Ovary (tissue), 9 donors: ENCODE measurements around the gene EIF4H. TPM values are rescaled to one million over a fixed set of nuclear protein-coding genes. Genes with fewer than 3 reads are reported as not detected.
A peak's percentile ranks its signal among the peaks of the same experiment; 100 is the strongest.
"Not testable (repeated sequence)": the region's sequence is repeated elsewhere in the genome, so short reads cannot be mapped to it uniquely, and the experiment has no call there.

Source experiments
- DNase-seq, 5 donors: peaks; one replicate each; pipeline ENCODE4 v3.0.0-alpha.2; 2019 to 2020
- H3K27ac ChIP-seq, 2 donors: fragments of 200-600 bp; one replicate each; pipeline versions ENCODE4 v1.5.1 to v1.8.0; 2019 to 2022
- H3K27me3 ChIP-seq: fragments of 200-600 bp; one replicate; pipeline ENCODE4 v1.8.0; 2022
- H3K36me3 ChIP-seq: fragments of 200-600 bp; sonication (generic); one replicate; pipeline ENCODE4 v1.5.1; 2019
- H3K4me1 ChIP-seq: one replicate; pipeline ENCODE4 v1.8.1; 2013; ENCODE audit warnings: mild to moderate bottlenecking, moderate library complexity; ENCODE audit not compliant: insufficient read depth
- H3K4me3 ChIP-seq: fragments of 200-600 bp; sonication (generic); one replicate; pipeline ENCODE4 v1.5.1; 2017
- H3K9me3 ChIP-seq, 2 donors: fragments of 200-600 bp in 1 of 2; sonication (generic) in 1 of 2; one replicate each; pipeline versions ENCODE4 v1.5.1 to v1.8.1; 2013 to 2019; ENCODE audit warnings: mild to moderate bottlenecking in 1 of 2, moderate library complexity in 1 of 2
- EP300 ChIP-seq: sonication (generic); formaldehyde crosslinking; IDR thresholded peaks from one replicate; pipeline ENCODE4 v1.6.1; 2017; ENCODE audit warnings: antibody characterized with exemption
- POLR2A ChIP-seq: fragments of 450-650 bp; IDR thresholded peaks from one replicate; pipeline ENCODE4 v1.6.1; 2017; ENCODE audit warnings: antibody characterized with exemption, mild to moderate bottlenecking, moderate library complexity
- WGBS, 3 donors: extraction: QIAGEN DNeasy Blood & Tissue Kit in 1 of 3; methylation state at CpG; one replicate each; pipeline versions ENCODE4 v1.1.5 to v1.1.7; 2013 to 2017; 5-methylcytosine and 5-hydroxymethylcytosine counted together
- intact Hi-C, 4 donors: fragments of 100-400 bp; cut with DNase I; formaldehyde crosslinking; loops; one replicate each; pipeline versions ENCODE4 v1.11.0 to v1.15.1; 2022 to 2023
- polyA plus RNA-seq, 2 donors: library from polyadenylated mRNA; stranded (reverse); fragments of 200-250 nt in 1 of 2; fragments of 350-450 nt in 1 of 2; fragmentation: Illumina TruSeq in 1 of 2; extraction: RNeasy Lipid Tissue Mini Kit (QIAGEN cat#74804) in 1 of 2; gene quantifications; one replicate each; pipeline ENCODE4 v1.2.3, GENCODE V29; 2013 to 2014
- total RNA-seq, 7 donors: library from RNA; depleted of rRNA in 2 of 7; stranded (reverse); fragments of >200 nt in 2 of 7; fragmentation: NEBNext Ultra II Directional in 3 of 7; extraction: Animal tissue kit (Norgen Biotek cat#: 25700) in 3 of 7; gene quantifications; one replicate each; pipeline versions ENCODE4 v1.1.0 to v1.2.4, GENCODE V29; 2016 to 2023
- TF ChIP-seq, protein P1 (sequence below), 3 donors: fragments of 450-650 bp in 2 of 3; fragments of 200-600 bp in 1 of 3; IDR thresholded peaks; one replicate each; pipeline versions ENCODE4 v1.5.1 to v1.8.0; 2016 to 2022; ENCODE audit warnings: antibody characterized with exemption in 3 of 3, mild to moderate bottlenecking in 1 of 3
- donor health status: DM: no; HTN: no; CAD: no; lungs with moderate emphysema.
- donor health status: DM: no; HTN: no; CAD: no.
- donor health status: Bipolar disorder and iron deficiency.
- donor health status: DM: yes; HTN: yes; CAD: no.
- donor health status: DM: no; HTN: no; CAD: no.
- donor health status: DM: yes; HTN: yes; CAD: no.

EIF4H gene
- total and polyA plus RNA-seq, 9 donors = 151 to 301 (median 260) TPM

DNA sequence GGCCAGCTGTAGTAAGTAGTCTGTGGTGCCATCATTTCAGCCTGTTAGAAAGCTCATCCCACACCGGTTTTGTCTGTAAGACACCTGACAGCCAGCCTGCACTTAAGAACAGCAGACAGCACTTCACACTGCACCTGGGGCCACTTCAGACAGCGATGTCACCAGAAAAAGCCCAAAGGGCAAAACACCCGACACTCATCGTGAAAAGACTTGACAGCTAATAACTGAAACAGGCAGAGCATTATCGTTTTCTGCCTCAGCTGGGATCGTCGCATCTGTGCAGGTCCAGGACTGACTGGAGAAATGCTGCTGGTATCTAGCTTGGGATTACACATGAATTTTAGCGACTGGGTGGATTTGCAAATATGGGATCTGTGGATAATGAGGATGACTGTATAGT lies 18.9 kb downstream of the EIF4H start:
- H3K4me1 ChIP-seq = peaks cover 2% of the 10 kb centered on the region
- no peak overlapping the region for H3K27ac ChIP-seq
- H3K36me3 ChIP-seq = no peaks in the 10 kb centered on the region
- 80 to 89% (median 86%) methylated on average over 8 of the region's 8 CpGs for whole genome bisulfite sequencing, 3 donors
- peak in 1 of 5 donors; percentile 12 for DNase-seq
- H3K9me3 ChIP-seq = no peaks in the 10 kb centered on the region
- no peaks in the 10 kb centered on the region for H3K27me3 ChIP-seq
- no peak overlapping the region for H3K4me3 ChIP-seq
- TF ChIP-seq, protein P1, sequence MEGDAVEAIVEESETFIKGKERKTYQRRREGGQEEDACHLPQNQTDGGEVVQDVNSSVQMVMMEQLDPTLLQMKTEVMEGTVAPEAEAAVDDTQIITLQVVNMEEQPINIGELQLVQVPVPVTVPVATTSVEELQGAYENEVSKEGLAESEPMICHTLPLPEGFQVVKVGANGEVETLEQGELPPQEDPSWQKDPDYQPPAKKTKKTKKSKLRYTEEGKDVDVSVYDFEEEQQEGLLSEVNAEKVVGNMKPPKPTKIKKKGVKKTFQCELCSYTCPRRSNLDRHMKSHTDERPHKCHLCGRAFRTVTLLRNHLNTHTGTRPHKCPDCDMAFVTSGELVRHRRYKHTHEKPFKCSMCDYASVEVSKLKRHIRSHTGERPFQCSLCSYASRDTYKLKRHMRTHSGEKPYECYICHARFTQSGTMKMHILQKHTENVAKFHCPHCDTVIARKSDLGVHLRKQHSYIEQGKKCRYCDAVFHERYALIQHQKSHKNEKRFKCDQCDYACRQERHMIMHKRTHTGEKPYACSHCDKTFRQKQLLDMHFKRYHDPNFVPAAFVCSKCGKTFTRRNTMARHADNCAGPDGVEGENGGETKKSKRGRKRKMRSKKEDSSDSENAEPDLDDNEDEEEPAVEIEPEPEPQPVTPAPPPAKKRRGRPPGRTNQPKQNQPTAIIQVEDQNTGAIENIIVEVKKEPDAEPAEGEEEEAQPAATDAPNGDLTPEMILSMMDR (IDR thresholded peaks at IDR 0.05) = no peak
- TF ChIP-seq EP300 (no peak), POLR2A (no peak)
- intact Hi-C loops = no loop called here

DNA sequence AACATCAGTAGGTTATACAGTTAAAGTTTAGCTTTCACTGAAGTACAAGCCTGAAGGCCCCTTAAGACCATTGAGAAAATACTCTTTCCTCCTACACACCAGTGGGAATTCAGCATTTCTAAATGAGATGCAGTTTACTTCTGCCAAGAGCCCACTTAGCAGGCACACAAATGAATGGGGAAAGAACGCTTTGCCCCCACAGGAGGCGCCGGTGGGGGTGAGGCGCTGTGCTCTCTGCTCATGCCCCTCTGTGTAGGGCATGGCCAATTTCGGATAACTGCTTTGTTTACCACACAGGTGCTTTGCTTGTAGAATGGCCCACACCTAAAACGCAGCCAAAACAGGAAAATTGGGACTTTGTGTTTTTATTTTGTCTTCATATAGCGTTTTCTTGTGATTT lies 19.8 kb downstream of the EIF4H start:
- WGBS, 3 donors = 84 to 90% (median 89%) methylated on average over 7 of the region's 7 CpGs
- Histone ChIP-seq H3K27me3 (no peaks in the 10 kb centered on the region), H3K4me3 (no peak overlapping the region), H3K4me1 (no peaks in the 10 kb centered on the region), H3K27ac (no peak overlapping the region), H3K9me3 (no peaks in the 10 kb centered on the region), H3K36me3 (no peaks in the 10 kb centered on the region)
- no peak for TF ChIP-seq POLR2A
- TF ChIP-seq, protein P1 (IDR thresholded peaks at IDR 0.05) = no peak
- TF ChIP-seq EP300 = no peak
- peak in 2 of 5 donors; percentile 9 to 24 for DNase-seq
- intact Hi-C loops = no loop called here

DNA sequence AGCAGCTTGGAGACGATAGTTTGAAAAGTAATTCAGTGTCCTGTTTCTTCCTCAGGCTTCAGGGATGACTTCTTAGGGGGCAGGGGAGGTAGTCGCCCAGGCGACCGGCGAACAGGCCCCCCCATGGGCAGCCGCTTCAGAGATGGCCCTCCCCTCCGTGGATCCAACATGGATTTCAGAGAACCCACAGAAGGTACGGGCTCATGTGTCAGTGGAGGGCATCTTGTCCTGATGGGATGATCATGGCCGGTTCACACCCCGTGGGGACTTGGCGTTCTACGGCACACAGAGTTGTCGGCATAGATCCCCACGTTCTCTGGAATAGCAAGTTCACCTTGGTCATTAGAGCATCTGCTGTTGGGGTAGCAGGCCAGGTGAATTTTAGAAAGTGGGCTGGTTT lies 20.5 kb downstream of the EIF4H start:
- H3K36me3 ChIP-seq = no peaks in the 10 kb centered on the region
- intact Hi-C loops = no loop called here
- no peaks in the 10 kb centered on the region for H3K9me3 ChIP-seq
- WGBS, 3 donors = 85 to 89% (median 88%) methylated on average over 14 of the region's 14 CpGs
- no peak overlapping the region for H3K27ac ChIP-seq
- no peaks in the 10 kb centered on the region for H3K27me3 ChIP-seq
- TF ChIP-seq, protein P1 (IDR thresholded peaks at IDR 0.05) = no peak
- TF ChIP-seq EP300 (no peak), POLR2A (no peak)
- no peaks in the 10 kb centered on the region for H3K4me1 ChIP-seq
- H3K4me3 ChIP-seq = no peak overlapping the region
- peak in 1 of 5 donors; percentile 25 for DNase-seq

DNA sequence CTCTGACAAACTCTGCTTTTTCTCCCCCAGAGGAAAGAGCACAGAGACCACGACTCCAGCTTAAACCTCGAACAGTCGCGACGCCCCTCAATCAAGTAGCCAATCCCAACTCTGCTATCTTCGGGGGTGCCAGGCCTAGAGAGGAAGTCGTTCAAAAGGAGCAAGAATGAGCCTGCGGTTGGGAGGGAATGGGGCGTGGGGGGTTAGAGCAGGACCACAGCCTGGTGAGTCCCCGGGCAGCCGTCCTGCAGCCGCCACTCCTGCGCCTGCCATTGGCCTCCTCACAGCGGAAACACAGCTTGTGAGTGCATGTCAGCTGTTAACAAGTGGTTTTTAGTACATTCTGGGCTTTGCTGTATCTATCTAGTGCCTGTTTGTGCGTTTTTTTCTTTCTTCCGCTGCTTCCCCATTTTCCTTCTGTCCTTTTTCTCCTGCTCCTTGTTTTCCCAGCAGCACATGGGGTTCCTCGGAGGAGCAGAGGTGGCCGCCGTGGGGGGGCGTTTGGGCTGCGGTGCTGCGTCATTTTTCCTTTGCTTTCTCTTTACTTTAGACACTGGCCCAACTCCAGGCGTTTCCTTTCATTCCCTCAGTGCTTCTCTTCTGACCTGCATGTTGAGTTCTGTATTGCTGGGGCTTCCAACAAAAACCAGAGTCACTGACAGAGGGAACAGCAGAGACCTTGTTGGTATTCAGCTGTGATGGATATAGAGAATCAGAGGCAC lies 21.1 kb downstream of the EIF4H start:
- not testable (repeated sequence) for H3K4me3 ChIP-seq
- WGBS, 3 donors = 58 to 80% (median 77%) methylated on average over 18 to 21 of the region's 23 CpGs

DNA sequence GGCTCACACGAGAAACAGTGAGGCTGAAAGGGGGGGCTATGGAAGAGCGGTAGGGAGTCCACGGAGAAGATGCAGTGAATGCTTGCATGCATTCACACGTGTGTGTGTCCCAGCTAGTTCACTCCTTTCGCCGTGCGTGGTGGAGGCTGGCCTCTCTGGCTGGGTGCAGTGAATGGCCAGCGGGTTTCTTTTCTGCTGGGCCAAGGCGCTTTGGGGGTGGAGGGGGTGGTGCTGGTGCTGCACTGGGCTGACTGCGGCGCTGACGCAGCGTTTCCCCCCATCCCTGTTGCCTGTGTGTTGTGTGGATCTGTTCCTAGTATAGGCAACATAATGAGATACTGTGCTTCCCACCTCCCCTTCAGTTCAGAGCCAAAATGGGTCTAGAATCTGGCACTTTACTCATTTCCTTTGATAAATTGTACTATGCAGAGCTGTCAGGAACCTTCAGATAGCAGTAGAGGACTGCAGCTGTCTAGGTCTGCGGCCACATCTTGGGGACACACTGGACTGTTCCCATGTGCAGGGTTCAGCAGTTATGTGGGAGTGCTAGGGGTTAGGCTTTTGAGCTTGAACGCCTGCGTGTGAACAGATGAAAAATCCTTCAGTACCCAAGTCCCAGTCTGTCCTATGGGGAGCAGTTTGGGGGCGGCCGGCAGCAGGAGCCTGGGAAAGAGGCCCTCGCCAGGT lies 22.0 kb downstream of the EIF4H start:
- H3K27ac ChIP-seq, intact Hi-C loops, H3K4me3 ChIP-seq, H3K4me1 ChIP-seq, H3K27me3 ChIP-seq, H3K36me3 ChIP-seq, H3K9me3 ChIP-seq: not testable (repeated sequence)
- peak in 1 of 5 donors; percentile 30 for DNase-seq
- 62 to 73% (median 72%) methylated on average over 15 to 16 of the region's 19 CpGs for WGBS, 3 donors

More for the DNA sequence above, 21.1 kb downstream of the EIF4H start:
- H3K9me3 ChIP-seq, H3K27ac ChIP-seq, H3K27me3 ChIP-seq, H3K36me3 ChIP-seq, intact Hi-C loops, H3K4me1 ChIP-seq: not testable (repeated sequence)
- peak in 1 of 5 donors; percentile 15 for DNase-seq
